Smooth muscle cell (in vitro differentiated cells): ENCODE measurements around the gene RHOV. TPM values are rescaled to one million over a fixed set of nuclear protein-coding genes. Genes with fewer than 3 reads are reported as not detected.

ENCODE experiments used
- DNase-seq: peaks from one replicate; lab custom pipeline; 2025; ENCODE audit not compliant: unreplicated experiment; lab: John Stamatoyannopoulos, UW
- H2AFZ ChIP-seq: fragments of 200-600 bp; sonication (generic); 2 replicates; pipeline ENCODE4 v1.6.0; 2016; ENCODE audit warnings: antibody characterized with exemption, low read depth, mild to moderate bottlenecking
- H3F3A ChIP-seq: fragments of 200-600 bp; sonication (generic); 2 replicates; pipeline ENCODE4 v1.6.0; 2017; ENCODE audit warnings: antibody characterized with exemption, low read depth
- H3K27ac ChIP-seq: fragments of 200-600 bp; sonication (generic); 2 replicates; pipeline ENCODE4 v1.5.1; 2016; ENCODE audit warnings: low read depth, mild to moderate bottlenecking
- H3K27me3 ChIP-seq: fragments of 200-600 bp; sonication (generic); 2 replicates; pipeline ENCODE4 v1.6.1; 2016; ENCODE audit warnings: low read depth, mild to moderate bottlenecking
- H3K36me3 ChIP-seq: fragments of 200-600 bp; sonication (generic); 2 replicates; pipeline ENCODE4 v1.5.1; 2016; ENCODE audit warnings: low read depth
- H3K4me1 ChIP-seq: fragments of 200-600 bp; sonication (generic); 2 replicates; pipeline ENCODE4 v1.5.1; 2016; ENCODE audit warnings: low read depth
- H3K4me2 ChIP-seq: fragments of 200-600 bp; sonication (generic); 2 replicates; pipeline ENCODE4 v1.6.0; 2016; ENCODE audit warnings: mild to moderate bottlenecking
- H3K4me3 ChIP-seq: fragments of 200-600 bp; sonication (generic); 2 replicates; pipeline ENCODE4 v1.5.1; 2016; ENCODE audit warnings: mild to moderate bottlenecking
- H3K79me2 ChIP-seq: fragments of 200-600 bp; sonication (generic); 2 replicates; pipeline ENCODE4 v1.6.0; 2016; ENCODE audit warnings: low read depth, mild to moderate bottlenecking
- H3K9ac ChIP-seq: fragments of 200-600 bp; sonication (generic); 2 replicates; pipeline ENCODE4 v1.6.0; 2016; ENCODE audit warnings: low read depth
- H3K9me3 ChIP-seq: fragments of 200-600 bp; sonication (generic); replicated peaks from 2 replicates; pipeline ENCODE4 v1.5.1; 2016; ENCODE audit warnings: low read depth
- H4K20me1 ChIP-seq: fragments of 200-600 bp; sonication (generic); 2 replicates; pipeline ENCODE4 v1.6.0; 2016; ENCODE audit warnings: low read depth
- CTCF ChIP-seq: fragments of 200-600 bp; sonication (generic); IDR thresholded peaks from 2 replicates; pipeline ENCODE4 v1.5.1; 2017; ENCODE audit warnings: borderline replicate concordance, mild to moderate bottlenecking, antibody characterized with exemption; ENCODE audit not compliant: insufficient read depth, poor library complexity, severe bottlenecking
- WGBS: methylation state at CpG from one replicate; pipeline ENCODE4 v1.1.7; 2016; ENCODE audit warnings: low lambda C conversion rate; 5-methylcytosine and 5-hydroxymethylcytosine counted together
- polyA plus RNA-seq: library from polyadenylated mRNA; unstranded; fragments of >200 nt; fragmentation: Nextera tagmentation; extraction: Ambion mirVana; gene quantifications from 2 replicates; pipeline ENCODE4 v1.2.1, GENCODE V29; 2016
- total RNA-seq: library from RNA; depleted of rRNA; stranded (reverse); fragments of >200 nt; gene quantifications from 2 replicates; pipeline ENCODE4 v1.2.3, GENCODE V29; 2014

The RHOV gene
- total and polyA plus RNA-seq, 2 experiments from 2014 or later = 3.0 to 3.3 TPM

GRCh38 chr15:40915679-40916078, 41.6 kb upstream of the RHOV start:
- Histone ChIP-seq H3K9ac (no peak overlapping the region), H3K27me3 (no peaks in the 10 kb centered on the region), H4K20me1 (no peaks in the 10 kb centered on the region), H3K36me3 (no peaks in the 10 kb centered on the region), H2AFZ (no peak overlapping the region), H3F3A (no peaks in the 10 kb centered on the region), H3K79me2 (no peaks in the 10 kb centered on the region), H3K27ac (no peak overlapping the region), H3K4me3 (no peak overlapping the region), H3K4me2 (no peak overlapping the region), H3K9me3 (no peaks in the 10 kb centered on the region), H3K4me1 (no peaks in the 10 kb centered on the region)
- DNase-seq = no peak
- 86% methylated on average over 6 of the region's 6 CpGs for WGBS
- TF ChIP-seq CTCF = no peak

GRCh38 chr15:40915116-40915661, 41.2 kb upstream of the RHOV start:
- no peaks in the 10 kb centered on the region for H3F3A ChIP-seq
- no peak overlapping the region for H3K4me2 ChIP-seq
- H3K36me3 ChIP-seq = no peaks in the 10 kb centered on the region
- no peak overlapping the region for H3K4me3 ChIP-seq
- no peak overlapping the region for H2AFZ ChIP-seq
- no peak for TF ChIP-seq CTCF
- no peaks in the 10 kb centered on the region for H3K79me2 ChIP-seq
- DNase-seq = no peak
- H4K20me1 ChIP-seq = no peaks in the 10 kb centered on the region
- 82% methylated on average over 12 of the region's 12 CpGs for WGBS
- H3K9ac ChIP-seq = no peak overlapping the region
- H3K27me3 ChIP-seq = no peaks in the 10 kb centered on the region
- no peaks in the 10 kb centered on the region for H3K4me1 ChIP-seq
- H3K27ac ChIP-seq = no peak overlapping the region
- no peaks in the 10 kb centered on the region for H3K9me3 ChIP-seq

- DNase-seq = no peak
- Histone ChIP-seq H3K4me3 (no peak overlapping the region), H3K27me3 (no peaks in the 10 kb centered on the region), H3K79me2 (no peaks in the 10 kb centered on the region), H4K20me1 (no peaks in the 10 kb centered on the region), H3K36me3 (no peaks in the 10 kb centered on the region), H2AFZ (no peak overlapping the region), H3K27ac (no peak overlapping the region), H3K9me3 (no peaks in the 10 kb centered on the region), H3K4me2 (no peak overlapping the region), H3K4me1 (no peaks in the 10 kb centered on the region), H3K9ac (no peak overlapping the region), H3F3A (no peaks in the 10 kb centered on the region)
- WGBS = 71% methylated on average over 8 of the region's 8 CpGs
- TF ChIP-seq CTCF = peak; percentile 3
Measured at GRCh38 chr15:40914486-40914885, 40.5 kb upstream of the RHOV start.

GRCh38 chr15:40914013-40914412, 40.0 kb upstream of the RHOV start:
- no peak for DNase-seq
- no peak overlapping the region for H3K9ac ChIP-seq
- H3K36me3 ChIP-seq = no peaks in the 10 kb centered on the region
- H3K4me2 ChIP-seq = no peak overlapping the region
- no peak overlapping the region for H3K4me3 ChIP-seq
- H3K4me1 ChIP-seq = no peaks in the 10 kb centered on the region
- no peaks in the 10 kb centered on the region for H3F3A ChIP-seq
- H2AFZ ChIP-seq = no peak overlapping the region
- no peak for TF ChIP-seq CTCF
- WGBS = 98% methylated on average over 11 of the region's 12 CpGs
- H3K27me3 ChIP-seq = no peaks in the 10 kb centered on the region
- H4K20me1 ChIP-seq = no peaks in the 10 kb centered on the region
- no peaks in the 10 kb centered on the region for H3K79me2 ChIP-seq
- no peak overlapping the region for H3K27ac ChIP-seq
- H3K9me3 ChIP-seq = no peaks in the 10 kb centered on the region
